ENCODE data around the gene HRH1.
"Not testable (repeated sequence)": the region's sequence is repeated elsewhere in the genome, so short reads cannot be mapped to it uniquely, and the experiment has no call there.

Gene HRH1

DNA sequence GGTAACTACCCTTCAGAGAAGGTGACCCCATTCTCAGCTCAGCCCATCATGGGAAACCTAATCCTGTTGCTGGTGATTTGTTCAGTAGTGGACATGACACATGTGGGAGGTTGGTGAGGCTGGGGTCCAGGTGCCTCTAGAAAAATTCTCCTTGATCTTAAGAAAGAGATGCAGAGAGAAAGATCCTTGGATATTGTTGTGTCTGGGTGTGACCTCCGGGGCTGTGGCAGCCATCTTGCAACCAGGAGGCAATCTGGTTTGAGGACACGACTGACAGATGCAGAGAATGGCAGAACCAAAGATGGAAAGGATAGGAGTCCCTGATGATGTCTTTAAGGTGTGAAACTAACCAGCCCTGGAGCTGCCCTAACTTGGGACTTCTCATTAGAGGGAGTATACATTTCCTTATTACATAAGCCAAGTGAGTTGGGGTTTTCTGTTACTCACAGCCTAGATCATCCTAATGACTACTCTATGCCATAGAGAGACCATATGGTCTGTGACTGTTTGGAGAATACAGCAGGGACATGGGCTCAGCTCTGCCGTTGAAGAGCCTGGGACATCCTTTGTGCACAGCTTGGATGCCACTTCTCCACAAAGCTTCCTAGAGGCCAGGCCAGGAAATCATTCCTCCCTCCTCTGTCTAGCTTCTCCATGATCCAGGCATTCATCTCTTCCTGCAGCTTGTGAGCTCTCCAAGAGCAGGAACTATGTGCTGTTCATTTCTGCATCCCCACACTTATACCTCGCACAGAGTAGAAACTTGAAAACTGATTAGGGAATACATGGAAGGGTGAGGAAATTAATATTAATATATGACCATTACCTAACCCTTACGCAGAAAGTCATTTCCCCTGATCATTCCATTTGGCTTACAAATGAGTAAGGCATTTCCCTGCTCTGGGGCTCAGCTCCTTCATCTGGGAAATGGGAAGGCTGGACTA is 45.9 kb downstream of the HRH1 start:
- Histone ChIP-seq H3K4me1 (no peaks in the 10 kb centered on the region), H3K9me3 (ENCODE audit: control insufficient read depth, low read length) (no peaks in the 10 kb centered on the region), H3K9ac (no peak overlapping the region), H3K27ac (no peak overlapping the region), H3K4me3 (ENCODE audit: low read depth, low read length) (no peak overlapping the region), H3K4me2 (ENCODE audit: low read length) (no peak overlapping the region), H3K79me2 (no peaks in the 10 kb centered on the region), H3K27me3 (ENCODE audit: control insufficient read depth, insufficient read depth, low read length) (no peaks in the 10 kb centered on the region), H2AFZ (no peak overlapping the region), H3K36me3 (ENCODE audit: control insufficient read depth, insufficient read depth, low read length) (no peaks in the 10 kb centered on the region)
- TF ChIP-seq CTCF (IDR thresholded peaks at IDR 0.05) = no peak

DNA sequence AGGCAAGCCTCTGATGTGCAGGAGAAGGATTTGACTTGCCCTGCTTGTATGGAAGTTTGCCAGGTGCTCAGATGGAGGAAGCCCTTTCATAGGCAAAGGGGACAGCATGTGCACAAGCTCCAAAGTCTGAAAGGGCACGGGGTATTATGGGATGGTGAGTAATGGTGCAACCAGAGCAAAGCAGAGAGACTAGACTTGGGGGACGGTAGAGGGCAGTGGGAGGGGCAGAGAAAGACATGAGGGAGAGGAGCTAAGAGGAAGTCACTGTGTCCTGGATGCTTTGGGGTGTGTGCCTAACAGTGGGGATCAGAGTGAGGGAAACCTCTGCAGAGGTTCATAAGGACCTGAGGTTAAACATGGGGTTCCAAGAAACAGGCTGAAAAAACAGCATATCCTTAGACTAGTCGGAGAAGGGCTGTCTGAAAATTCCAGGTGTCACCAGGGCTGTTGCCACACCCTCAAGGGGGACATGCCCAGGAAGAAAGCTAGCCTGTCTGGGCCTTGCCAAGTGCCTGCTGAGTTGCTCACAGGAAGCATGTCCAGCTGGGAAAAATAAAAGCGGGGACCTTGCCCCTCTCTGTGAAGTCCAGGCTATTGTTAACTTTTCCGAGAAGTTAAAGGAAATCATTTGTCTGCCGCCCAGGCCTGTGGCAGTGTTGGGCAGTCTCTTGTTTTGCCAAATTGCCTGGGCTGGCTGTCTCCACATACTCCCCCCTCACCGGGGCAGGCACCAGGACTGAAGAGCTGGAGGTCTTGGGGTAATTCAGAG is 47.1 kb downstream of the HRH1 start:
- H3K79me2 ChIP-seq = no peaks in the 10 kb centered on the region
- no peak overlapping the region for H2AFZ ChIP-seq
- TF ChIP-seq CTCF (IDR thresholded peaks at IDR 0.05) = no peak
- H3K36me3 ChIP-seq (ENCODE audit: control insufficient read depth, insufficient read depth, low read length) = no peaks in the 10 kb centered on the region
- H3K27ac ChIP-seq = peak overlapping the region; percentile 12
- no peak overlapping the region for H3K4me3 ChIP-seq (ENCODE audit: low read depth, low read length)
- no peaks in the 10 kb centered on the region for H3K4me1 ChIP-seq
- no peaks in the 10 kb centered on the region for H3K9me3 ChIP-seq (ENCODE audit: control insufficient read depth, low read length)
- H3K4me2 ChIP-seq (ENCODE audit: low read length) = no peak overlapping the region
- H3K9ac ChIP-seq = no peak overlapping the region
- H3K27me3 ChIP-seq (ENCODE audit: control insufficient read depth, insufficient read depth, low read length) = no peaks in the 10 kb centered on the region

DNA sequence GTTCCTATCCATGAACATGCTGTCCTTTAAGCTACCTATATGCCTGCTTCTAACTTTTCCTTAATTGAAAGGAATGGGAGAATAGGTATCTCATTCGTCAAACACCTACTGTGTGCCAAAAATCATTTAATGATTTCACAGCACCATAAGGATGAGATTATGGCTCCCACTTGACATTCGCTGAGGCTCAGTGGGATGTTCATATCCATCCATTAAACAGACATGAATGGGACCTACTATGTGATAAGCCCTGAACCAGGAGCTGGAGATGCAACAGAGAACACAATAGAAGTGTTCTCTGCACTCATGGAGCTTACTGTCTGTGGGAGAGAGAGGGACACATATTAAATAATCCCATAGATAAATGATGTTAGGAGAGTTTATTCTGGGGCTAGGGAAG is 49.7 kb downstream of the HRH1 start:
- Histone ChIP-seq H3K4me1 (no peaks in the 10 kb centered on the region), H2AFZ (no peak overlapping the region), H3K27me3 (ENCODE audit: control insufficient read depth, insufficient read depth, low read length) (no peaks in the 10 kb centered on the region), H3K9me3 (ENCODE audit: control insufficient read depth, low read length) (no peaks in the 10 kb centered on the region), H3K36me3 (ENCODE audit: control insufficient read depth, insufficient read depth, low read length) (no peaks in the 10 kb centered on the region), H3K4me2 (ENCODE audit: low read length) (no peak overlapping the region), H3K9ac (no peak overlapping the region), H3K4me3 (ENCODE audit: low read depth, low read length) (no peak overlapping the region), H3K79me2 (no peaks in the 10 kb centered on the region), H3K27ac (no peak overlapping the region)
- TF ChIP-seq CTCF (IDR thresholded peaks at IDR 0.05) = no peak

- H3K27ac ChIP-seq = no peak overlapping the region
- H3K9ac ChIP-seq = no peak overlapping the region
- H2AFZ ChIP-seq = no peak overlapping the region
- TF ChIP-seq CTCF (IDR thresholded peaks at IDR 0.05) = no peak
- no peak overlapping the region for H3K4me3 ChIP-seq (ENCODE audit: low read depth, low read length)
- no peaks in the 10 kb centered on the region for H3K36me3 ChIP-seq (ENCODE audit: control insufficient read depth, insufficient read depth, low read length)
- H3K27me3 ChIP-seq (ENCODE audit: control insufficient read depth, insufficient read depth, low read length) = no peaks in the 10 kb centered on the region
- H3K79me2 ChIP-seq = no peaks in the 10 kb centered on the region
- no peaks in the 10 kb centered on the region for H3K4me1 ChIP-seq
- H3K9me3 ChIP-seq (ENCODE audit: control insufficient read depth, low read length) = no peaks in the 10 kb centered on the region
- H3K4me2 ChIP-seq (ENCODE audit: low read length) = no peak overlapping the region
These were observed 50.5 kb downstream of the HRH1 start for GRCh38 chr3:11204697-11205348.

DNA sequence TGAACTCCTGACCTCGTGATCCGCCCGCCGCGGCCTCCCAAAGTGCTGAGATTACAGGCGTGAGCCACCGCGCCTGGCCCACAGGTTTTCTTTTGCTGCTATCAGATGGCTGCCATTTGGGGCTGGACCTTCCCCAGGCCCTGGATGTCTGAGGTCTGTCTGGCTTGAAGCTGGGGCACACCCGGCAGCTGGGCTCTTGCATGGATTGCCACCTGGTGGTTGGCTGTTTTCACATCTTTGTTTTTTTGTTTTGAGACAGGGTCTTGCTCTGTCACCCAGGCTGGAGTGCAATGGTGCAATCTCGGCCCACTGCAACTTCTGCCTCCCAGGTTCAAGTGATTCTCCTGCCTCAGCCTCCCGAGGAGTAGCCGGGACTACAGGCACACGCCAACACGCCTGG is 51.6 kb downstream of the HRH1 start:
- H3K27ac ChIP-seq; H3K9me3 ChIP-seq (ENCODE audit: control insufficient read depth, low read length): not testable (repeated sequence)

More for the DNA sequence above, 51.6 kb downstream of the HRH1 start:
- H3K9ac ChIP-seq; H3K4me2 ChIP-seq (ENCODE audit: low read length); H2AFZ ChIP-seq; H3K4me1 ChIP-seq; H3K36me3 ChIP-seq (ENCODE audit: control insufficient read depth, insufficient read depth, low read length); H3K79me2 ChIP-seq; H3K27me3 ChIP-seq (ENCODE audit: control insufficient read depth, insufficient read depth, low read length); H3K4me3 ChIP-seq (ENCODE audit: low read depth, low read length): not testable (repeated sequence)

Data from parathyroid adenoma (tissue), 2 donors.